ENCODE measurements around the gene SLC34A3. TPM values are rescaled to one million over a fixed set of nuclear protein-coding genes. Genes with fewer than 3 reads are reported as not detected.

Gene SLC34A3
- total RNA-seq, 6 donors from 2014 or later = 0.10 to 0.17 TPM; not detected in 4

- ATAC-seq (ENCODE audit: low FRiP score in 2 of 2) (no peak), DNase-seq (peak in 1 of 2 donors; percentile 70)
- peaks cover 0 to 48% (median 17%) of the 10 kb centered on the region in 4 donors for H3K36me3 ChIP-seq
Observed at GRCh38 chr9:137212520-137212919, 18.2 kb upstream of the SLC34A3 start.

GRCh38 chr9:137213160-137214060 lies 17.3 kb upstream of the SLC34A3 start:
- H3K4me1 ChIP-seq = peaks cover 16 to 19% (median 17%) of the 10 kb centered on the region in 4 donors
- H3K4me3 ChIP-seq = no peak overlapping the region
- ATAC-seq (ENCODE audit: low FRiP score in 2 of 2) = no peak
- no peak overlapping the region for H3K27ac ChIP-seq
- H3K36me3 ChIP-seq = peaks cover 0 to 45% (median 17%) of the 10 kb centered on the region in 4 donors
- TF ChIP-seq EP300 (IDR thresholded peaks at IDR 0.05) (no peak), CTCF (IDR thresholded peaks at IDR 0.05) (no peak), POLR2A (IDR thresholded peaks at IDR 0.05) (no peak), POLR2AphosphoS5 (IDR thresholded peaks at IDR 0.05) (no peak)
- WGBS, 2 donors = 92 to 93% methylated on average over 21 to 43 of the region's 49 CpGs
- no peaks in the 10 kb centered on the region for H3K27me3 ChIP-seq
- H3K9me3 ChIP-seq = no peaks in the 10 kb centered on the region
- DNase-seq = peak in 1 of 2 donors; percentile 78

More at GRCh38 chr9:137212520-137212919, 18.2 kb upstream of the SLC34A3 start:
- no peak overlapping the region for H3K27ac ChIP-seq
- 84 to 94% methylated on average over 7 to 20 of the region's 21 CpGs for WGBS, 2 donors
- no peaks in the 10 kb centered on the region for H3K27me3 ChIP-seq
- peaks cover 7 to 13% (median 9%) of the 10 kb centered on the region in 4 donors for H3K4me1 ChIP-seq
- TF ChIP-seq POLR2A (IDR thresholded peaks at IDR 0.05) = no peak
- no peak for TF ChIP-seq CTCF (IDR thresholded peaks at IDR 0.05)
- TF ChIP-seq EP300 (IDR thresholded peaks at IDR 0.05) = no peak
- no peak overlapping the region for H3K4me3 ChIP-seq
- H3K9me3 ChIP-seq = no peaks in the 10 kb centered on the region

- Histone ChIP-seq H3K36me3 (peaks cover 0 to 40% (median 15%) of the 10 kb centered on the region in 4 donors), H3K4me1 (peaks cover 19 to 27% (median 24%) of the 10 kb centered on the region in 4 donors), H3K9me3 (no peaks in the 10 kb centered on the region), H3K27me3 (no peaks in the 10 kb centered on the region), H3K4me3 (no peak overlapping the region), H3K27ac (no peak overlapping the region)
- WGBS, 2 donors = 95 to 96% methylated on average over 12 to 18 of the region's 19 CpGs
- TF ChIP-seq POLR2AphosphoS5 (IDR thresholded peaks at IDR 0.05) (no peak), POLR2A (IDR thresholded peaks at IDR 0.05) (no peak), CTCF (IDR thresholded peaks at IDR 0.05) (no peak), EP300 (IDR thresholded peaks at IDR 0.05) (no peak)
- DNase-seq = peak in 1 of 2 donors; percentile 74
- ATAC-seq (ENCODE audit: low FRiP score in 2 of 2) = no peak
Observed at GRCh38 chr9:137214620-137215019, 16.1 kb upstream of the SLC34A3 start.

DNA sequence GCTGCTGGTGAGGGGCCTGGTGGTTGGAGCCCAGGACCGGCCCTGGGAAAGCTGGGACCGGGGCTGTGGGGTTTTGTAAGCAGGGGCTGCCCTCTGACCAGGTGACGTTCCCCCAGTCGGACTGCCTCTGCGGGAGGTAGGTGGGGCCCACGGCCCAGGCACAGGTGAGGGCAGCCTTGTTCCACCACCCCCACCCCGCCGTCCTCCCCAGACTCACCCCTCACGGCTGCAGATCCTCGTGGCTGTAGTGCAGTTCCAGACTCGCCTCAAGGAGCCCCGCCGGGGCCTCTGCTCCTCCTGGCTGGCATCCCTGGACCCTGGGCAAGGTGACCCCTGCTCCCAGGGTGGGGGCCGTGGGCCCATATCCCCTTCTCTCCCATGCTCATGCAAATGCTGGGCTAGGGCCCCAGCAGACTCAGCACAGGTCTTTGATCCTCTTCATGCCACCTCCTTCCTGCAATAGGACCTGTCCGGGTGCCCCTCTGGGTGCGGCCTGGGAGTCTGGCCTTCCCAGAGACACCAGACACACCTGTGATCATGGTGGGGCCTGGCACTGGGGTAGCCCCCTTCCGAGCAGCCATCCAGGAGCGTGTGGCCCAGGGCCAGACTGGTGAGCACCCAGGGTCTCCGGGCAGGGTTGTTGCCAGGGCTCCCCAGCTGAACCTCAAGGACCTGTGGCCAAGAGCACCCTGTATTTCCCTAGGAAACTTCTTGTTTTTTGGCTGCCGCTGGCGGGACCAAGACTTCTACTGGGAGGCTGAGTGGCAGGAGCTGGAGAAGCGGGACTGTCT lies 15.3 kb upstream of the SLC34A3 start:
- H3K27me3 ChIP-seq = no peaks in the 10 kb centered on the region
- ATAC-seq (ENCODE audit: low FRiP score in 2 of 2) (no peak), DNase-seq (peak in 1 of 2 donors; percentile 57)
- H3K4me1 ChIP-seq = peaks cover 19 to 27% (median 24%) of the 10 kb centered on the region in 4 donors
- no peak for TF ChIP-seq EP300 (IDR thresholded peaks at IDR 0.05)
- TF ChIP-seq POLR2A (IDR thresholded peaks at IDR 0.05) = no peak
- TF ChIP-seq POLR2AphosphoS5 (IDR thresholded peaks at IDR 0.05) = no peak
- no peak for TF ChIP-seq CTCF (IDR thresholded peaks at IDR 0.05)
- no peak overlapping the region for H3K27ac ChIP-seq
- no peak overlapping the region for H3K4me3 ChIP-seq
- H3K36me3 ChIP-seq = peaks cover 0 to 32% (median 13%) of the 10 kb centered on the region in 4 donors
- no peaks in the 10 kb centered on the region for H3K9me3 ChIP-seq
- 91 to 92% methylated on average over 7 to 20 of the region's 22 CpGs for WGBS, 2 donors
